Large intestine (tissue), 3 donors: ENCODE data around the gene SUFU. TPM values are rescaled to one million over a fixed set of nuclear protein-coding genes. Genes with fewer than 3 reads are reported as not detected.

Source experiments
- DNase-seq, 2 donors: peaks; one replicate each; pipeline versions ENCODE4 v3.0.0 to v3.0.0-alpha.2; 2013
- H3K27ac ChIP-seq: one replicate; pipeline ENCODE4 v1.5.1; 2013; ENCODE audit warnings: low read length
- H3K27me3 ChIP-seq: 2 replicates; pipeline ENCODE4 v1.6.1; 2013; ENCODE audit warnings: low read length; ENCODE audit not compliant: control insufficient read depth, insufficient read depth
- H3K36me3 ChIP-seq: 2 replicates; pipeline ENCODE4 v1.6.1; 2013; ENCODE audit warnings: low read length; ENCODE audit not compliant: control insufficient read depth, insufficient read depth
- H3K4me1 ChIP-seq: one replicate; pipeline ENCODE4 v1.6.1; 2013; ENCODE audit warnings: low read length; ENCODE audit not compliant: control insufficient read depth, insufficient read depth
- H3K4me3 ChIP-seq: one replicate; pipeline ENCODE4 v1.5.1; 2013; ENCODE audit warnings: low read length
- H3K9me3 ChIP-seq: one replicate; pipeline ENCODE4 v1.6.1; 2013; ENCODE audit warnings: mild to moderate bottlenecking, low read depth, low read length, moderate library complexity; ENCODE audit not compliant: control insufficient read depth
- WGBS: methylation state at CpG from one replicate; pipeline ENCODE4 v1.1.5; 2013; ENCODE audit warnings: low lambda C conversion rate; ENCODE audit not compliant: insufficient coverage; 5-methylcytosine and 5-hydroxymethylcytosine counted together
- polyA plus RNA-seq: library from polyadenylated mRNA; unstranded; fragments of 120-200 nt; gene quantifications from one replicate; pipeline ENCODE4 v1.2.1, GENCODE V29; 2013

The SUFU gene
- polyA plus RNA-seq, 1 donor, result 12.9 TPM

DNA sequence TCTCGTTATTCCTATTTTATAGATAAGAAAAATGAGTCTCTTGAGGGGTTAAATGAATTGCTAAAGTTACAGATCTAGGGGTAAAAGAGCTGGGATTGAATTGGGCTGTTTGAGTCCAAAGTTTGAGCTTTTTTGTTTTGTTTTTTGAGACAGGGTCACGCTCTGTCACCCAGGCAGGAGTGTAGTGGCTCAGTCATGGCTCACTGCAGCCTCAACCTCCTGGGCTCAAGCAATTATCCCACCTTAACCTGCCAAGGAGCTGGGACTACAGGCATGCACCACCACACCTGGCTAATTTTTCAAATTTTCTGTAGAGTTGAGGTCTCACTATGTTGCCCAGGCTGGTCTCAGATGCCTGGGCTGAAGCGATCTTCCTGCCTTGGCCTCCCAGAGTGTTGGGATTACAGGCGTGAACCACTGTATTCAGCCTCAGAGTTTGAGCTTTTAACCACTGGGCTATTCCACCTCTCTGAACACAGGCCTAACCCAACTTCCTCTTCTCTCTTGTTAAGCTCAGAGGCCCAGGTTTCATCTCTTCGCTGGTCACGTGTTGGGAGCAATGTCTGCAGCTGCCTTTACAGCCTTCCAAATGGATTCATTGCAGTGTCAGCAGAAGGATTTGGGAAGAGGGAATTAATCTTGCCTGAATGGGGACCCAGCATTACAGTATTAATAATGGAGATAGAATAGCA lies 8.0 kb downstream of the SUFU start:
- H3K4me3 ChIP-seq, result no peak overlapping the region
- H3K27me3 ChIP-seq, result no peaks in the 10 kb centered on the region
- peak; percentile 25 to 26 for DNase-seq
- no CpG with 5 or more reads among the region's 6 CpGs for WGBS
- H3K4me1 ChIP-seq, result peaks cover 6% of the 10 kb centered on the region
- peaks cover 55% of the 10 kb centered on the region for H3K36me3 ChIP-seq
- H3K27ac ChIP-seq, result peak overlapping the region; percentile 22
- H3K9me3 ChIP-seq, result no peaks in the 10 kb centered on the region

DNA sequence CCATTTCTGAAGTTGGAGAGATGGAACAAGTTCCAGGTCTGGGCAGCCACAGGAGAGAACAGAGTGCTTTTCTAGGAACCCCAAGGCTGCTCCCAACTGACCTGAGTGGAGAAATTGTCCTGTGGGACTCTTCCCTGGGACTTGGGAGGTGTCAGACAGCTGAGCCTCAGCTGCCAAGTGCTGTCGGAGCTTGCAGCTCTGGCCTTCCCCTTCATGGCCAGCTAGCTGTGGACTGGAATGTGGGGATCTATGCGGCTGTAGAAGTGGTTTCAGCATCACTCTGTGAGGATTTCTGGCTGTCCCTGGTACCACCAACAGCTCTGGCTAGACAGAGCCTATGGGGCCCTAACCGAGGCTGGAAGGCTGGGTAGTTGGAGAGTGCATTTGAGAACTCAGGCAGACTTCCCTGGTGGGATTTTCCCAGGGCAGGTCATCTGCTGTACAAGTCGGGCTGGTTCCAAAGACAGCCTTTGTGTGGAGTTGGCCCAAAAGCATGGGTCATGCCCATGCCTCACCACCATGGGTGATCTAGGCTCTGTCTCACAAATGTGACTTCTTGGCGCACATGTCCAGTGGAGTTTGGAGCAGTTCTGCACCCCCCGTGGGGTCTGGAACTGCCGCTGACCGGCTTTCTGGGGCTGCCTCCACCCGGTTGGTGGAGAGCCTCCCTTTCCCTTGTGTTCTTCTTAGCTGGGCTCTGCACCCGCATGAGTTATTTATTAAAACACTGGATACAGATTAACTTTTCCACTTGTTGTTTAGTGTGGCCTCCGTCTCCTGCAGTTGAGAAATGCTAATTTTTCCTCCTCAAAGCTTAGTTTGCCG lies 10.9 kb downstream of the SUFU start:
- no peak for DNase-seq
- Histone ChIP-seq H3K27ac (no peak overlapping the region), H3K36me3 (peaks cover 45% of the 10 kb centered on the region), H3K27me3 (no peaks in the 10 kb centered on the region), H3K4me1 (no peaks in the 10 kb centered on the region), H3K9me3 (no peaks in the 10 kb centered on the region), H3K4me3 (no peak overlapping the region)
- WGBS, result no CpG with 5 or more reads among the region's 12 CpGs

- H3K27ac ChIP-seq, result no peak overlapping the region
- peaks cover 39% of the 10 kb centered on the region for H3K36me3 ChIP-seq
- no peaks in the 10 kb centered on the region for H3K27me3 ChIP-seq
- no peak for DNase-seq
- WGBS, result no CpG with 5 or more reads among the region's 3 CpGs
- no peaks in the 10 kb centered on the region for H3K4me1 ChIP-seq
- H3K4me3 ChIP-seq, result no peak overlapping the region
- no peaks in the 10 kb centered on the region for H3K9me3 ChIP-seq
Measured at GRCh38 chr10:102515724-102516123, 12.0 kb downstream of the SUFU start.

GRCh38 chr10:102517553-102517952 lies 13.8 kb downstream of the SUFU start:
- WGBS, result no CpG with 5 or more reads among the region's 3 CpGs
- no peak for DNase-seq
- Histone ChIP-seq H3K4me1 (no peaks in the 10 kb centered on the region), H3K27ac (no peak overlapping the region), H3K36me3 (peaks cover 37% of the 10 kb centered on the region), H3K4me3 (no peak overlapping the region), H3K27me3 (no peaks in the 10 kb centered on the region), H3K9me3 (no peaks in the 10 kb centered on the region)

DNA sequence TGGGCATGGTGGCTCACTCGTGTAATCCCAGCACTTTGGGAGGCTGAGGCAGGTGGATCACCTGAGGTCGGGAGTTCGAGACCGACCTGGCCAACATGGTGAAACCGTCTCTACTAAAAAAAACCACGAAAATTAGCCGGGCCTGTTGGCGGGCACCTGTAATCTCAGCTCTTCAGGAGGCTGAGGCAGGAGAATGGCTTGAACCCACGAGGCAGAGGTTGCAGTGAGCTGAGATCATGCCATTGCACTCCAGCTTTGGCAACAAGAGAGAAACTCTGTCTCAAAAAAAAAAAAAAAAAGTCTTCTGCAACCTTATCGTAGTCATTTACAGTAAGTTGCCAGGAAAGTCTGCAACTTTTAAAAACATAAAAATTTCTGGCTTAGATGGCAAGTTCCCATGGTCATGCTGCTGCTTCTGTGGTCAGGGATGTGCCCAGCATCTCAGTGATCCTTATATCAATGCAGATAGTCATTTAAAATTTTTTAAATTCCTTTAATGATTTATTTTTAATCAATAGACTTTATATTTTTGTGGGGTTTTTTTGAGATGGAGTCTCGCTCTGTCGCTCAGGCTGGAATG lies 15.6 kb downstream of the SUFU start:
- Histone ChIP-seq H3K36me3 (peaks cover 38% of the 10 kb centered on the region), H3K9me3 (no peaks in the 10 kb centered on the region)
- no peak for DNase-seq

DNA sequence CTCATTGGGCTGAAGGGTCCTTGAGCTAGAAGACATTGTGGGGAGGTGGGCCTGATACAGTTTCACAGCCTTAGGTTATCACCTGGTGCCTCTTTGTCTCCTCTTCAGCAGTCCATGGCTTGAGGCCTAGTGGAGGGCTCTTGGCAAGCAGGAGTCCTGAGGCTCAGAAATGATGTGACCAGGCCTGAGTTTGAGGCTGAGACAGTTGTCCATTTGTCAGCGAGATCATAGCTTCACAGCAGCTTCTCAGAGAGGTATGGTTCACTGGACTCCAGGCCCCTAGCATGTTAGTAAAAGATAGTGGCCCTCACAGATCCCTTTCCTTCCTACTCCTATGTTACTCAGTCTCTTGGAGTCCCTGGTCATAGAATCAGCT lies 19.1 kb downstream of the SUFU start:
- H3K27ac ChIP-seq, result no peak overlapping the region
- no peaks in the 10 kb centered on the region for H3K27me3 ChIP-seq
- no peak overlapping the region for H3K4me3 ChIP-seq
- H3K4me1 ChIP-seq, result no peaks in the 10 kb centered on the region
- H3K9me3 ChIP-seq, result no peaks in the 10 kb centered on the region
- DNase-seq, result no peak
- H3K36me3 ChIP-seq, result peaks cover 28% of the 10 kb centered on the region
- WGBS, result no CpG with 5 or more reads among the region's 1 CpG

More for the DNA sequence above, 15.6 kb downstream of the SUFU start:
- 100% methylated on average over 1 of the region's 12 CpGs for WGBS
- H3K27me3 ChIP-seq, result no peaks in the 10 kb centered on the region
- H3K4me1 ChIP-seq, result no peaks in the 10 kb centered on the region
- H3K4me3 ChIP-seq, result no peak overlapping the region
- H3K27ac ChIP-seq, result no peak overlapping the region

DNA sequence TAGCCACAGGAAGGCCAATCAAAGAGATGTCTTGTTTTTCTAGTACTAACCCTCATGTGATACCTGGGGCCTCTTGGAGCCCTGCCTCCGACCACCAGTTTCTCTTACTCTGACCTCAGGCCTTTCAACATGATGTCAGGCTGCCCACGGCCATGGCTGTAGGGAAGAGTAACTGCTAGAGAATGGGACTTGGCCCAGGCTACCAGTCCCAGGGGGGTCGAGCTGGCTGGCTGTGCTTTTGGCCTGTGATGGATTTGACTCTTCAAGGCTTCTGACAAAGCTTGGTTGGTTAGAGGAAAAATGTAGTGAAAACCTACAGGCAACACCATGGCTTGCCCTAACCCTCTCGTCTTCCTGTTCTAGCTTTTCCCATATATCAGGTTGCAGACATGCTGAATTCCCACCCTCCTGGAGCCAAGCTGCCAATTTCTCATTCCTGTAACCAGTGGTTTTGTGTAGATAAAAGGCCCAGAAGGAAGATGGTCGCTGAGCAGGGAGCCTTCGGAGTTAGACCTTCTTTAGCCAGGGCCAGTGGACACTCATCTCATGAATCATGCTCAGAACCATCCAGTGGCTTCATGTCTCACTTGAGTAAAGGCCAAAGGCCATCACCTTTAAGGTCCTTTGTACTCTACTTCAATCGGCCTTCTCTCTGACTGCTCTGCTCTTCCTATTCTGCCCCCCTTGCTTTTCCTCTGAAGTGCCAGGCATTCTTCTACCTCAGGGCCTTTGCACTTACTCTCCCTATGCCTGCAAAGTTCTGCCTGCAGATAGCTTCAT lies 19.7 kb downstream of the SUFU start:
- no peaks in the 10 kb centered on the region for H3K27me3 ChIP-seq
- DNase-seq, result no peak
- H3K4me3 ChIP-seq, result no peak overlapping the region
- H3K27ac ChIP-seq, result no peak overlapping the region
- no peaks in the 10 kb centered on the region for H3K4me1 ChIP-seq
- WGBS, result 88% methylated on average over 1 of the region's 7 CpGs
- H3K9me3 ChIP-seq, result no peaks in the 10 kb centered on the region
- peaks cover 29% of the 10 kb centered on the region for H3K36me3 ChIP-seq

- H3K27ac ChIP-seq, result no peak overlapping the region
- DNase-seq, result no peak
- H3K27me3 ChIP-seq, result no peaks in the 10 kb centered on the region
- no peaks in the 10 kb centered on the region for H3K4me1 ChIP-seq
- peaks cover 31% of the 10 kb centered on the region for H3K36me3 ChIP-seq
- H3K4me3 ChIP-seq, result no peak overlapping the region
- no CpG with 5 or more reads among the region's 4 CpGs for WGBS
- H3K9me3 ChIP-seq, result no peaks in the 10 kb centered on the region
Measured at GRCh38 chr10:102524746-102525145, 21.0 kb downstream of the SUFU start.

DNA sequence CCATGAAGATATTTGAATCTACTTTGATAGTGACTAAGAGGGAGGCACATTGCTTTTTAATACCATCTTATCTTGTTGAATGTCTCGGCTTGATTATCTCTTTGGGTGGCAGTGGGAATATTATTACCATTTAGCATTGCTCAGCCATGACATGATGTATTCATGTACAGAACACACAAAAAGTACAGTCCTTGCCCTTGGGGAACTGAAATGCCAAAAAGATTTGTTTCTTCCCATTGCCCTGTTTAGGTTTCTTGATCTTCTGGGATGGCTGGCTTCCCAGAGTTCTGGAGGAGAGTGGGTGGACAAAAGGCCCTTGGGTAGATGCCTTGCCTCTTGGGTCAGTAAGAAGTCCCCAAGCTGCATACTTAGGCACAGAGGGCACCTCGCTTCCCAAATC lies 23.8 kb downstream of the SUFU start:
- WGBS, result no CpG with 5 or more reads among the region's 2 CpGs
- Histone ChIP-seq H3K4me1 (no peaks in the 10 kb centered on the region), H3K27ac (no peak overlapping the region), H3K9me3 (no peaks in the 10 kb centered on the region), H3K36me3 (peaks cover 26% of the 10 kb centered on the region), H3K4me3 (no peak overlapping the region), H3K27me3 (no peaks in the 10 kb centered on the region)
- no peak for DNase-seq

DNA sequence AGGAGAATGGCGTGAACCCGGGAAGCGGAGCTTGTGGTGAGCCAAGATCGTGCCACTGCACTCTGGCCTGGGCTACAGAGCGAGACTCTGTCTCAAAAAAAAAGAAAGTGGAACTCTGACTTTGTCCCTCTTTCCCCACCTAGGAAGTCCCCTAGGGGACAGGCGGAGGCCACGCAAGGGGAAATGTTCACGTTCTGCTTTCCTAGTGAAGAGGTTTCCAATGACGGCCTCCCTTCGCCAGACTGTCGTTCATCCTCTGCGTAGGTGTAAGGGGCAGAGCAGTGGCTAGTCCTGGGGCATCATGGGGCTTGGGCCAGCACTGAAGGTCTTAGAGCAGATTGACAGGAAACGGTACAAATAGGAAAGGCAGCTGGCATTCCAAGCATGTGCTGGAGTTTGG lies 30.6 kb downstream of the SUFU start:
- no peaks in the 10 kb centered on the region for H3K27me3 ChIP-seq

More for the DNA sequence above, 30.6 kb downstream of the SUFU start:
- Histone ChIP-seq H3K27ac (no peak overlapping the region), H3K9me3 (no peaks in the 10 kb centered on the region), H3K4me3 (no peak overlapping the region), H3K36me3 (peaks cover 4% of the 10 kb centered on the region), H3K4me1 (no peaks in the 10 kb centered on the region)
- no peak for DNase-seq
- no CpG with 5 or more reads among the region's 13 CpGs for WGBS
